NB4 (cell line): ENCODE results near the gene CD83.

Source experiments
- DNase-seq: peaks from one replicate; pipeline ENCODE4 v3.0.0; 2010; ENCODE audit warnings: low read depth
- H3K4me3 ChIP-seq: one replicate; pipeline ENCODE4 v1.5.1; 2011; ENCODE audit warnings: mild to moderate bottlenecking, low read depth, low read length, moderate library complexity
- MAX ChIP-seq: IDR thresholded peaks from 2 replicates; pipeline ENCODE4 v1.6.1; 2011; ENCODE audit warnings: low read depth, low read length
- MYC ChIP-seq: IDR thresholded peaks from 2 replicates; pipeline ENCODE4 v1.6.1; 2011; ENCODE audit warnings: low read depth, low read length
- POLR2A ChIP-seq: IDR thresholded peaks from 2 replicates; pipeline ENCODE4 v1.6.1; 2011; ENCODE audit warnings: mild to moderate bottlenecking; ENCODE audit not compliant: insufficient read length; ENCODE audit errors: extremely low read depth
- TF ChIP-seq, protein P1 (sequence below): IDR thresholded peaks from one replicate; pipeline ENCODE4 v1.5.1; 2012; ENCODE audit warnings: low read depth, low read length

CD83 gene

GRCh38 chr6:14142511-14143223 lies 25.1 kb downstream of the CD83 start:
- no peak for TF ChIP-seq MYC
- no peak for TF ChIP-seq MAX
- TF ChIP-seq, protein P1, sequence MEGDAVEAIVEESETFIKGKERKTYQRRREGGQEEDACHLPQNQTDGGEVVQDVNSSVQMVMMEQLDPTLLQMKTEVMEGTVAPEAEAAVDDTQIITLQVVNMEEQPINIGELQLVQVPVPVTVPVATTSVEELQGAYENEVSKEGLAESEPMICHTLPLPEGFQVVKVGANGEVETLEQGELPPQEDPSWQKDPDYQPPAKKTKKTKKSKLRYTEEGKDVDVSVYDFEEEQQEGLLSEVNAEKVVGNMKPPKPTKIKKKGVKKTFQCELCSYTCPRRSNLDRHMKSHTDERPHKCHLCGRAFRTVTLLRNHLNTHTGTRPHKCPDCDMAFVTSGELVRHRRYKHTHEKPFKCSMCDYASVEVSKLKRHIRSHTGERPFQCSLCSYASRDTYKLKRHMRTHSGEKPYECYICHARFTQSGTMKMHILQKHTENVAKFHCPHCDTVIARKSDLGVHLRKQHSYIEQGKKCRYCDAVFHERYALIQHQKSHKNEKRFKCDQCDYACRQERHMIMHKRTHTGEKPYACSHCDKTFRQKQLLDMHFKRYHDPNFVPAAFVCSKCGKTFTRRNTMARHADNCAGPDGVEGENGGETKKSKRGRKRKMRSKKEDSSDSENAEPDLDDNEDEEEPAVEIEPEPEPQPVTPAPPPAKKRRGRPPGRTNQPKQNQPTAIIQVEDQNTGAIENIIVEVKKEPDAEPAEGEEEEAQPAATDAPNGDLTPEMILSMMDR = no peak
- no peak for TF ChIP-seq POLR2A
- no peak for DNase-seq

GRCh38 chr6:14143305-14143704 lies 25.7 kb downstream of the CD83 start:
- no peak for TF ChIP-seq MYC
- no peak for TF ChIP-seq MAX
- TF ChIP-seq, protein P1 = no peak
- no peak for TF ChIP-seq POLR2A
- no peak overlapping the region for H3K4me3 ChIP-seq
- no peak for DNase-seq

More at GRCh38 chr6:14142511-14143223, 25.1 kb downstream of the CD83 start:
- no peak overlapping the region for H3K4me3 ChIP-seq

GRCh38 chr6:14144678-14145113 lies 27.1 kb downstream of the CD83 start:
- TF ChIP-seq, protein P1 = peak; percentile 94
- TF ChIP-seq MYC = peak; percentile 42; the same call in 1 of the 2 replicates
- no peak for TF ChIP-seq POLR2A
- H3K4me3 ChIP-seq = no peak overlapping the region
- peak; percentile 97 for DNase-seq

DNA sequence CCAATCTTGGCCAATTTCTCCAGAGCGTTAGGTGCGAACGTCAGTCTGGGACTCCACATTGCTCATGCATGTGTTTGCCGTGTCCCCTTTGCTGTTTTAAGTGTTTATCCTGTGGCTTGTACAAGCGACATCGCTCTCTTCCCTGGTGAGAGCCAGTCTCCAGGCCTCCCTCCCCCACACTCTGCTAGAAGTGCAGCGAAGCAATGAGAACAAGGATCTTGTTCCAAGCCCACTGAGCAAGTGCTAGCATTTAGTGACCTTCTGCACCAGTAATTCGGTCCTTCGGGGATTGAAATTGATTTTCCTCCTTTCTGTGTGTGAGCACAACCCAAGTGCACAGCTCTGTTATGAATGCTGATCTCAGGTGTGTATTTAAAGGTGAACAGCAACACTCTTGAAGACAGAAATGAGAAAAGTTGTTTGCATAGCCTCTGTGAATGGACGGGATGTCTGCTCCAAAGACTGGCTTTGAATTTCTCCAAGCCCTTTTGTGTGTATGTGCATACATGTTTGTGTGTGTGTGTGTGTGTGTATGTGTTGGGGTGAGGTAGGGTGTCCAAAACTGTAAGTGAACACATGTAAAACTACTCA lies 29.0 kb downstream of the CD83 start:
- no peak overlapping the region for H3K4me3 ChIP-seq
- DNase-seq = no peak
- TF ChIP-seq MAX = no peak
- TF ChIP-seq, protein P1 = no peak
- no peak for TF ChIP-seq MYC
- TF ChIP-seq POLR2A = no peak

DNA sequence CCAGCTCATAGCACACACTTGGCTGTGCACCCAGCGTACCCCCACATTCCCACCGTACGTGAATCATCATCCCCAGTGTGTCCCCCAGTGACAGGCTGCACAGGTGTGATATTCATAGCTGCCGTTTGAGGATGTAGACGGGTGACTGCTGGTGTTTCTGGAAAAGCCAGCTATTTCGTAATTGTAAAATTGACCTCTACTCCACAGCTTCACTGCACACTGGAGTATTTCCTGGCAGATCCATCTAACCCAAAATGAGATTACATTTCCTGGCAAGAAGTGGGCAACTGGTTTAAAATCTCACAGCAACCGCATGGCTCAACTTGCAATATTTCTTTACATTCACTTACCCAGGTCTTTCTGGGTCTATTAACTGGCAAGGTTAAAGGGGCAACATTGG lies 30.3 kb downstream of the CD83 start:
- DNase-seq = no peak
- TF ChIP-seq, protein P1 = no peak
- TF ChIP-seq POLR2A (no peak), MYC (no peak), MAX (no peak)

More for the DNA sequence above, 30.3 kb downstream of the CD83 start:
- H3K4me3 ChIP-seq = no peak overlapping the region
